ENCODE data around the gene RBM6. TPM values are rescaled to one million over a fixed set of nuclear protein-coding genes. Genes with fewer than 3 reads are reported as not detected.

Gene RBM6
- polyA plus RNA-seq, 3 donors, result 11.3 to 137 (median 17.8) TPM

DNA sequence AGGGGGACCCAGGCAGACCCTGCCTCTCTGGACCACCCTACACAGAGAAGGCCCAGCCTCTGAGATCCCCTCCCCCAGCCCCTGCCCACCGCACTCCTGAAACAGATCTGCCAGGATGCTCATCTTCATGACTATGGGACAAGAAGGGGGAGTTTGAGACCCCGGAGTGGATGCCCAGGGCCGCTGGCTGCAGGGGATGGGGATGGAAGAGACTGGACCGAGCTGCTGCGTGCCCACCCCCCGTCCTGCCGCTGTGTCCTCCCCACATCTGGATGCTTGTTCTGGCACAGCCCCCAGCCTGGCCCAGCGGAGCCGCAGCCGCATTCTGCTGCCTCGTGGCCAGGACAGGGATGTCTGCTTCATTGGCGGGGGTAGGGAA lies 184.8 kb downstream of the RBM6 start:
- WGBS (ENCODE audit: insufficient coverage), result 92% methylated on average over 10 of the region's 12 CpGs
- Histone ChIP-seq H3K4me3 (replicated peaks in 1 of 3; ENCODE audit: low read depth in 2 of 3, low read length in 3 of 3) (no peak overlapping the region), H3K27ac (ENCODE audit: low read depth in 1 of 2, low read length in 2 of 2) (no peak overlapping the region), H3K27me3 (ENCODE audit: control insufficient read depth in 2 of 2, insufficient read depth in 2 of 2, low read length in 2 of 2) (no peaks in the 10 kb centered on the region), H3K4me1 (ENCODE audit: control insufficient read depth in 1 of 2, insufficient read depth in 2 of 2, low read length in 2 of 2) (no peaks in the 10 kb centered on the region), H3K9me3 (replicated peaks in 1 of 2; ENCODE audit: control insufficient read depth in 1 of 2, insufficient read depth in 1 of 2, low read length in 2 of 2) (no peaks in the 10 kb centered on the region), H3K4me2 (replicated peaks; ENCODE audit: extremely low read depth, low read length, poor library complexity, severe bottlenecking) (no peak overlapping the region), H3K9ac (ENCODE audit: insufficient read depth, low read length, poor library complexity, severe bottlenecking) (no peak overlapping the region), H2AFZ (ENCODE audit: insufficient read depth, low read depth, low read length, poor library complexity, severe bottlenecking) (no peak overlapping the region), H4K20me1 (ENCODE audit: insufficient read depth, low read length) (peaks cover 38% of the 10 kb centered on the region), H3K79me2 (ENCODE audit: insufficient read depth, low read length) (no peaks in the 10 kb centered on the region), H3K36me3 (replicated peaks in 1 of 2; ENCODE audit: control insufficient read depth in 1 of 2, insufficient read depth in 2 of 2, low read length in 2 of 2) (peaks cover 13 to 26% of the 10 kb centered on the region in 2 donors)
- no peaks in the 10 kb centered on the region for H3K9me3 Mint-ChIP-seq
- H3K27me3 Mint-ChIP-seq (ENCODE audit: low read depth in 3 of 3), result peaks cover 3 to 4% (median 4%) of the 10 kb centered on the region in 3 donors
- intact Hi-C loops (cut with micrococcal nuclease), result loop anchor here (5.0 kb wide), 2 partner anchors 98 to 148 kb away; no protein-coding TSS in a partner anchor
- H3K27ac Mint-ChIP-seq, result peak overlapping the region in 2 of 7 donors; percentile 48 to 60
- peak in 1 of 3 donors; percentile 2 for DNase-seq
- H3K4me1 Mint-ChIP-seq, result no peaks in the 10 kb centered on the region
- no peak overlapping the region for H3K4me3 Mint-ChIP-seq
- H3K36me3 Mint-ChIP-seq, result peaks cover 7 to 19% of the 10 kb centered on the region in 2 donors
- TF ChIP-seq, protein P1, sequence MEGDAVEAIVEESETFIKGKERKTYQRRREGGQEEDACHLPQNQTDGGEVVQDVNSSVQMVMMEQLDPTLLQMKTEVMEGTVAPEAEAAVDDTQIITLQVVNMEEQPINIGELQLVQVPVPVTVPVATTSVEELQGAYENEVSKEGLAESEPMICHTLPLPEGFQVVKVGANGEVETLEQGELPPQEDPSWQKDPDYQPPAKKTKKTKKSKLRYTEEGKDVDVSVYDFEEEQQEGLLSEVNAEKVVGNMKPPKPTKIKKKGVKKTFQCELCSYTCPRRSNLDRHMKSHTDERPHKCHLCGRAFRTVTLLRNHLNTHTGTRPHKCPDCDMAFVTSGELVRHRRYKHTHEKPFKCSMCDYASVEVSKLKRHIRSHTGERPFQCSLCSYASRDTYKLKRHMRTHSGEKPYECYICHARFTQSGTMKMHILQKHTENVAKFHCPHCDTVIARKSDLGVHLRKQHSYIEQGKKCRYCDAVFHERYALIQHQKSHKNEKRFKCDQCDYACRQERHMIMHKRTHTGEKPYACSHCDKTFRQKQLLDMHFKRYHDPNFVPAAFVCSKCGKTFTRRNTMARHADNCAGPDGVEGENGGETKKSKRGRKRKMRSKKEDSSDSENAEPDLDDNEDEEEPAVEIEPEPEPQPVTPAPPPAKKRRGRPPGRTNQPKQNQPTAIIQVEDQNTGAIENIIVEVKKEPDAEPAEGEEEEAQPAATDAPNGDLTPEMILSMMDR (IDR thresholded peaks at IDR 0.05), result no peak

DNA sequence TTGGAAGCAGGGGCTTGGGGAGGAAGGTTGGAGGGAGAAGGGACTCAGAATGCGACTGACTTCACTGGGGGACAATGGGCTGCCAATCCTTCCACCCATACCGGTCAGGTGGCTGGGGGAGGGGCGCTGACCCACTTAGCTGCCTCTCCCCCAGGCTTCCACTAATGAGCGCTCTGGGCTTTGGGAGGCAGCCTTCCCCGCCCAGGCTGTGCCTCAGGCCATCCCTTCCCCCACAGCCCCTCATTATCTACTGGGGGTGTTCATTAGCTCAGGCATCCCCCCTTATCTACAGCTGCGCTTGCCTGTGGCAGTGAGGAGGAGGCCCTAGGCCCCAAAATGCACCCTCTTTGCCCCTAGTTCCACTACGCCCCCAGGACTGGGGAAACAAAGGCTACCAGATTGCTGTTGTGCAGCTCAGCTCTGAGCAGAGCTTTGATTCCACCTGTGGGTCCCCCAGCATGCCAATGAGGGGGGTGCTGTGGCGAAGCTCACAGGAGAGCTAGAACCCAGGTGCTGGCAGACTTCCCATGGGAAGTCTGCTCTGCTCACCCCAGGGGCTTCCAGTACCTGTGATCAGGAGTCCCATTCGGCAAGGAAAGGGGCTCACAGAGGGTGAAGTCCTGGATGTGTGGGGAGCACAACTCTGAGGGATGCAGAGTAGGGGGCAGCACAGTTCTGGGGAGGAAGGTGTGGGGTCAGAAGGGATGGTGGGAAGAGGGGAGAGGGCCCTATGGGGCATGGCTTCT lies 185.8 kb downstream of the RBM6 start:
- H3K36me3 Mint-ChIP-seq, result peaks cover 0 to 11% of the 10 kb centered on the region in 2 donors
- no peaks in the 10 kb centered on the region for H3K79me2 ChIP-seq (ENCODE audit: insufficient read depth, low read length)
- peak overlapping the region in 3 of 7 donors; percentile 7 to 83 (median 50) for H3K27ac Mint-ChIP-seq
- H3K4me3 ChIP-seq (replicated peaks in 1 of 3; ENCODE audit: low read depth in 2 of 3, low read length in 3 of 3), result no peak overlapping the region
- H3K4me3 Mint-ChIP-seq, result no peak overlapping the region
- intact Hi-C loops (cut with micrococcal nuclease), result no loop called here
- DNase-seq, result peak in 1 of 3 donors; percentile 3
- TF ChIP-seq, protein P1 (IDR thresholded peaks at IDR 0.05), result no peak
- no peaks in the 10 kb centered on the region for H3K4me1 ChIP-seq (ENCODE audit: control insufficient read depth in 1 of 2, insufficient read depth in 2 of 2, low read length in 2 of 2)
- H3K27me3 Mint-ChIP-seq (ENCODE audit: low read depth in 3 of 3), result peaks cover 3 to 7% (median 4%) of the 10 kb centered on the region in 3 donors
- no peaks in the 10 kb centered on the region for H3K9me3 Mint-ChIP-seq
- H3K27me3 ChIP-seq (ENCODE audit: control insufficient read depth in 2 of 2, insufficient read depth in 2 of 2, low read length in 2 of 2), result no peaks in the 10 kb centered on the region
- no peak overlapping the region for H3K27ac ChIP-seq (ENCODE audit: low read depth in 1 of 2, low read length in 2 of 2)
- WGBS (ENCODE audit: insufficient coverage), result 97% methylated on average over 3 of the region's 9 CpGs
- no peak overlapping the region for H3K9ac ChIP-seq (ENCODE audit: insufficient read depth, low read length, poor library complexity, severe bottlenecking)
- H3K4me1 Mint-ChIP-seq, result no peaks in the 10 kb centered on the region
- peaks cover 29% of the 10 kb centered on the region for H4K20me1 ChIP-seq (ENCODE audit: insufficient read depth, low read length)
- H3K4me2 ChIP-seq (replicated peaks; ENCODE audit: extremely low read depth, low read length, poor library complexity, severe bottlenecking), result no peak overlapping the region
- H2AFZ ChIP-seq (ENCODE audit: insufficient read depth, low read depth, low read length, poor library complexity, severe bottlenecking), result no peak overlapping the region
- H3K9me3 ChIP-seq (replicated peaks in 1 of 2; ENCODE audit: control insufficient read depth in 1 of 2, insufficient read depth in 1 of 2, low read length in 2 of 2), result no peaks in the 10 kb centered on the region
- peaks cover 4 to 17% of the 10 kb centered on the region in 2 donors for H3K36me3 ChIP-seq (replicated peaks in 1 of 2; ENCODE audit: control insufficient read depth in 1 of 2, insufficient read depth in 2 of 2, low read length in 2 of 2)
